ENCODE results near the gene SPOCK1. TPM values are rescaled to one million over a fixed set of nuclear protein-coding genes. Genes with fewer than 3 reads are reported as not detected.

The SPOCK1 gene
- total and polyA plus RNA-seq, 2 of the 4 experiments (the other 2 are of a cell fraction) = 5.0 to 20.3 TPM

DNA sequence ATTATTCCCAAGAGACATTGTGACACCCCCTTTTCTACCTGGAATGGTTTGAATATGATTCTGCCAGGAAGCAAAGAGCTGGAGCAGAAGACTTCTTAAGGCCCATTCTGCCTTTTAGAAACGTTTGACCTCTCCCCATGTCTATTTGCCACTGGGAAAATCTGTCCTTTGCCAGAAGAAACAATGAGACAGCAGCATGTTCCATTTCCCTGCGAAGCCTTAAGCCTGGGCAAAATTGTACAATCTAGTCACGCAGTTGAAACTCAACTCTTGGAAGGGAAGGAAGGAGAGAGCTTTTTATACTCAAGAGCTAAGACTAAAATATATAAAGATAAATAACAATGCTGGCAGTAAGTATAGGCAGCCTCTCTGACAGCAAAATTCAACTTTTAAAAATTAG is 22.1 kb upstream of the SPOCK1 start:
- Histone ChIP-seq H4K5ac (ENCODE audit: low read depth, low read length) (no peak overlapping the region), H4K20me1 (ENCODE audit: insufficient read depth, low read length) (no peaks in the 10 kb centered on the region), H3K4ac (ENCODE audit: low read depth, low read length) (no peak overlapping the region), H4K8ac (ENCODE audit: low read depth in 2 of 2, low read length in 2 of 2) (no peak overlapping the region), H2AK5ac (ENCODE audit: low read depth, low read length) (no peak overlapping the region), H3K56ac (ENCODE audit: extremely low read depth, insufficient read depth, low read length) (no peak overlapping the region), H2BK120ac (ENCODE audit: low read depth, low read length) (no peak overlapping the region), H3K9me1 (ENCODE audit: insufficient read depth, low read length) (no peaks in the 10 kb centered on the region), H3K4me2 (ENCODE audit: low read depth, low read length) (no peak overlapping the region), H3K27ac (ENCODE audit: insufficient read depth, low read length) (no peak overlapping the region), H3K27me3 (ENCODE audit: control insufficient read depth, insufficient read depth, low read length) (no peaks in the 10 kb centered on the region), H3K79me1 (ENCODE audit: low read depth in 1 of 2, low read length in 2 of 2) (no peaks in the 10 kb centered on the region), H2AK9ac (replicated peaks; ENCODE audit: low read depth, low read length, poor library complexity) (no peak overlapping the region), H3K23ac (ENCODE audit: low read depth, low read length) (no peak overlapping the region), H2BK5ac (ENCODE audit: low read depth, low read length, poor library complexity, severe bottlenecking) (no peak overlapping the region), H3K4me3 (ENCODE audit: insufficient read depth, low read depth, low read length) (no peak overlapping the region), H3K36me3 (ENCODE audit: control insufficient read depth, insufficient read depth, low read length) (no peaks in the 10 kb centered on the region), H3K18ac (ENCODE audit: low read depth, low read length) (no peak overlapping the region), H4K91ac (ENCODE audit: insufficient read depth, low read depth, low read length) (no peak overlapping the region), H2BK20ac (ENCODE audit: low read depth, low read length) (no peak overlapping the region), H2AFZ (replicated peaks; ENCODE audit: low read length, poor library complexity) (no peak overlapping the region), H2BK15ac (ENCODE audit: low read depth, low read length) (no peak overlapping the region), H3K4me1 (ENCODE audit: control insufficient read depth, insufficient read depth, low read length) (no peaks in the 10 kb centered on the region), H3K9me3 (ENCODE audit: control insufficient read depth, insufficient read depth, low read length) (peaks cover 2% of the 10 kb centered on the region; the same call in 1 of the 2 replicates), H3K14ac (replicated peaks; ENCODE audit: low read depth, low read length) (no peak overlapping the region), H3K9ac (ENCODE audit: low read depth, low read length) (no peak overlapping the region)
- ATAC-seq (ENCODE audit: low read depth) (no peak), DNase-seq (no peak)
- ChIA-PET POLR2A (ENCODE audit: unreplicated experiment) (no interaction called here), CTCF (no interaction called here)
- dilution Hi-C loops (cut with HindIII; ENCODE audit: low sequenced_read_pairs, unreplicated experiment) (no loop called here), in situ Hi-C loops (cut with MboI; ENCODE audit: low sequenced_read_pairs) (no loop called here), intact Hi-C loops (cut with micrococcal nuclease) (no loop called here)
- BruUV-seq (replicated peaks) = no TSS peak
- WGBS, 2 experiments (ENCODE audit: extremely low coverage in 2 of 2, insufficient read length in 1 of 2) = 33% methylated on average over 1 of the region's 3 CpGs; no CpG with 5 or more reads in 1 of the 2 experiments
- no peak for TF ChIP-seq MXI1 (IDR thresholded peaks at IDR 0.05; ENCODE audit: borderline replicate concordance, low read depth, low read length)
- TF ChIP-seq, protein P1, sequence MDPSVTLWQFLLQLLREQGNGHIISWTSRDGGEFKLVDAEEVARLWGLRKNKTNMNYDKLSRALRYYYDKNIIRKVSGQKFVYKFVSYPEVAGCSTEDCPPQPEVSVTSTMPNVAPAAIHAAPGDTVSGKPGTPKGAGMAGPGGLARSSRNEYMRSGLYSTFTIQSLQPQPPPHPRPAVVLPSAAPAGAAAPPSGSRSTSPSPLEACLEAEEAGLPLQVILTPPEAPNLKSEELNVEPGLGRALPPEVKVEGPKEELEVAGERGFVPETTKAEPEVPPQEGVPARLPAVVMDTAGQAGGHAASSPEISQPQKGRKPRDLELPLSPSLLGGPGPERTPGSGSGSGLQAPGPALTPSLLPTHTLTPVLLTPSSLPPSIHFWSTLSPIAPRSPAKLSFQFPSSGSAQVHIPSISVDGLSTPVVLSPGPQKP (IDR thresholded peaks at IDR 0.05; ENCODE audit: borderline replicate concordance, low read depth, low read length) = no peak
- no peak for TF ChIP-seq POLR2A (IDR thresholded peaks at IDR 0.05; ENCODE audit: low read depth, low read length)
- TF ChIP-seq MAFK (IDR thresholded peaks at IDR 0.05; ENCODE audit: low read depth, low read length) = no peak
- no peak for TF ChIP-seq NFE2L2 (IDR thresholded peaks at IDR 0.05; ENCODE audit: low read depth, low read length)
- TF ChIP-seq, protein P2, sequence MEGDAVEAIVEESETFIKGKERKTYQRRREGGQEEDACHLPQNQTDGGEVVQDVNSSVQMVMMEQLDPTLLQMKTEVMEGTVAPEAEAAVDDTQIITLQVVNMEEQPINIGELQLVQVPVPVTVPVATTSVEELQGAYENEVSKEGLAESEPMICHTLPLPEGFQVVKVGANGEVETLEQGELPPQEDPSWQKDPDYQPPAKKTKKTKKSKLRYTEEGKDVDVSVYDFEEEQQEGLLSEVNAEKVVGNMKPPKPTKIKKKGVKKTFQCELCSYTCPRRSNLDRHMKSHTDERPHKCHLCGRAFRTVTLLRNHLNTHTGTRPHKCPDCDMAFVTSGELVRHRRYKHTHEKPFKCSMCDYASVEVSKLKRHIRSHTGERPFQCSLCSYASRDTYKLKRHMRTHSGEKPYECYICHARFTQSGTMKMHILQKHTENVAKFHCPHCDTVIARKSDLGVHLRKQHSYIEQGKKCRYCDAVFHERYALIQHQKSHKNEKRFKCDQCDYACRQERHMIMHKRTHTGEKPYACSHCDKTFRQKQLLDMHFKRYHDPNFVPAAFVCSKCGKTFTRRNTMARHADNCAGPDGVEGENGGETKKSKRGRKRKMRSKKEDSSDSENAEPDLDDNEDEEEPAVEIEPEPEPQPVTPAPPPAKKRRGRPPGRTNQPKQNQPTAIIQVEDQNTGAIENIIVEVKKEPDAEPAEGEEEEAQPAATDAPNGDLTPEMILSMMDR (conservative IDR thresholded peaks at IDR 0.05; ENCODE audit: low read depth, low read length) = no peak
- TF ChIP-seq RFX5 (IDR thresholded peaks at IDR 0.05; ENCODE audit: low read depth, low read length) = no peak
- TF ChIP-seq, protein P3, sequence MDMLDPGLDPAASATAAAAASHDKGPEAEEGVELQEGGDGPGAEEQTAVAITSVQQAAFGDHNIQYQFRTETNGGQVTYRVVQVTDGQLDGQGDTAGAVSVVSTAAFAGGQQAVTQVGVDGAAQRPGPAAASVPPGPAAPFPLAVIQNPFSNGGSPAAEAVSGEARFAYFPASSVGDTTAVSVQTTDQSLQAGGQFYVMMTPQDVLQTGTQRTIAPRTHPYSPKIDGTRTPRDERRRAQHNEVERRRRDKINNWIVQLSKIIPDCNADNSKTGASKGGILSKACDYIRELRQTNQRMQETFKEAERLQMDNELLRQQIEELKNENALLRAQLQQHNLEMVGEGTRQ (IDR thresholded peaks at IDR 0.05; ENCODE audit: low read depth, low read length) = no peak
- no peak for TF ChIP-seq FOS (IDR thresholded peaks at IDR 0.05; ENCODE audit: low read depth, low read length)
- no peak for TF ChIP-seq SMC3 (IDR thresholded peaks at IDR 0.05; ENCODE audit: low read depth, low read length)

All from IMR-90 (cell line).